Activated T-helper 1 cell treated with anti-CD3 and anti-CD28 coated beads, Interleukin-12 subunit alpha, Interleukin-12 subunit beta, Interleukin-2, Interleukin-4 antibody, amounts not matched to agents 30 ng/mL and 10 ng/mL and 1 ng/mL, durations not matched to agents 14 hours and 24 hours and 36 hours (primary cell): ENCODE data around the gene LRRTM4. TPM values are rescaled to one million over a fixed set of nuclear protein-coding genes. Genes with fewer than 3 reads are reported as not detected.
"Not testable (repeated sequence)": the region's sequence is repeated elsewhere in the genome, so short reads cannot be mapped to it uniquely, and the experiment has no call there.

Experiments
- DNase-seq: peaks from one replicate; pipeline ENCODE4 v3.0.0; 2021; ENCODE audit warnings: low spot score
- H3K27ac Mint-ChIP-seq: one replicate; pipeline ENCODE4 v1.8.0; 2021; ENCODE audit warnings: mild to moderate bottlenecking, mixed read lengths
- H3K27me3 Mint-ChIP-seq: one replicate; pipeline ENCODE4 v1.8.0; 2022; ENCODE audit warnings: mild to moderate bottlenecking, moderate library complexity, mixed read lengths; ENCODE audit not compliant: insufficient read depth
- H3K36me3 Mint-ChIP-seq: one replicate; pipeline ENCODE4 v1.8.0; 2021; ENCODE audit warnings: low read depth, mixed read lengths
- H3K4me1 Mint-ChIP-seq: one replicate; pipeline ENCODE4 v1.8.0; 2021; ENCODE audit warnings: low read depth, mixed read lengths
- H3K4me3 Mint-ChIP-seq: one replicate; pipeline ENCODE4 v1.8.0; 2021; ENCODE audit warnings: mild to moderate bottlenecking, moderate library complexity, mixed read lengths
- H3K9me3 Mint-ChIP-seq: one replicate; pipeline ENCODE4 v1.8.0; 2021; ENCODE audit warnings: mixed read lengths
- intact Hi-C: fragments of 100-400 bp; cut with micrococcal nuclease; formaldehyde crosslinking; loops from one replicate; pipeline ENCODE4 v1.15.1; 2024
- total RNA-seq: library from RNA; stranded (reverse); gene quantifications from 2 replicates; pipeline ENCODE4 v1.2.3, GENCODE V29; 2022

Gene LRRTM4
- total RNA-seq, 1 donor from 2014 or later, result not detected

DNA sequence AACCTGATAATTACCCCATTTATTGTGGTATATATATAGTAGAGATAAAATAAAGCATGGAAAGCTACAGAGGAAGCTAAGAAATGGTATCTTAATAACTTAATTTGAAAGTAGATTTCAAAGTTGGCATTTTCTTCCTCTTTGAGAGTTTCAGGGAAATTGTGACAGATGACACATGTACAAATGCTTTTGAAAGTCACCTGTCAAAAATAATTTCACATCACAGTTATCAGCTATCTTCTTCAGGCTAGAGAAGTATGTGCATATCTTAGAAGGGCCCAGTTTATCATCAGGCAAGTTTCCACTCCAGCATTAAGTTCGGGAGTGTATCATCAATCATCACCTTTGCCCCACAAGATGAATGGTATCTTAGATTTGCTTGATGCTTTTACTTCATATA is 457.9 kb downstream of the LRRTM4 start:
- peaks cover 9% of the 10 kb centered on the region for H3K9me3 Mint-ChIP-seq
- H3K27me3 Mint-ChIP-seq, result no peaks in the 10 kb centered on the region
- H3K4me3 Mint-ChIP-seq, result no peak overlapping the region
- DNase-seq, result no peak
- no peak overlapping the region for H3K27ac Mint-ChIP-seq
- intact Hi-C loops, result no loop called here
- H3K36me3 Mint-ChIP-seq, result no peaks in the 10 kb centered on the region
- no peaks in the 10 kb centered on the region for H3K4me1 Mint-ChIP-seq

- H3K9me3 Mint-ChIP-seq, result peaks cover 3% of the 10 kb centered on the region
- no peaks in the 10 kb centered on the region for H3K36me3 Mint-ChIP-seq
- no peaks in the 10 kb centered on the region for H3K4me1 Mint-ChIP-seq
- no peaks in the 10 kb centered on the region for H3K27me3 Mint-ChIP-seq
- no peak for DNase-seq
- no peak overlapping the region for H3K4me3 Mint-ChIP-seq
- intact Hi-C loops, result no loop called here
- H3K27ac Mint-ChIP-seq, result no peak overlapping the region
Measured at GRCh38 chr2:77054938-77055337, 467.2 kb downstream of the LRRTM4 start.

DNA sequence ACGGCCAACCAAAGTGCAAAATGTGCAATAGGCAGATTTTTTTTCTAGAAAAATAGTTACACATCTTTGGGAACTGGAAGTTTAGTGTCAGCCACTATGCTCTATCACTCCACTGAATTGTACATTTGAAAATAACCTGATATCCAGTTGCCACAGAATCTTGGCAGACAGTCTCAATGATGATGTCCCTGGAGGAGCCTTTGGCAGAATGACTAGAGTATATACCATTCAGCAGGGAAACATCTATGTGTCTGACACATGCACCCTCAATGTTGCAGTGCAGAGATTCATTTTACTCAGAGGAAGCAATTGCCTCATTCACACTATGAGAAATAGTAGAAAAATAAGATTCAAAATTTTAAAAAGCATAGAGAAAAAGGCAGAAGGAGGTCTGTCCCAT is 475.8 kb downstream of the LRRTM4 start:
- Mint-ChIP-seq H3K4me1 (no peaks in the 10 kb centered on the region), H3K4me3 (no peak overlapping the region), H3K27ac (no peak overlapping the region), H3K9me3 (peaks cover 12% of the 10 kb centered on the region), H3K36me3 (no peaks in the 10 kb centered on the region), H3K27me3 (no peaks in the 10 kb centered on the region)
- intact Hi-C loops, result no loop called here
- no peak for DNase-seq

DNA sequence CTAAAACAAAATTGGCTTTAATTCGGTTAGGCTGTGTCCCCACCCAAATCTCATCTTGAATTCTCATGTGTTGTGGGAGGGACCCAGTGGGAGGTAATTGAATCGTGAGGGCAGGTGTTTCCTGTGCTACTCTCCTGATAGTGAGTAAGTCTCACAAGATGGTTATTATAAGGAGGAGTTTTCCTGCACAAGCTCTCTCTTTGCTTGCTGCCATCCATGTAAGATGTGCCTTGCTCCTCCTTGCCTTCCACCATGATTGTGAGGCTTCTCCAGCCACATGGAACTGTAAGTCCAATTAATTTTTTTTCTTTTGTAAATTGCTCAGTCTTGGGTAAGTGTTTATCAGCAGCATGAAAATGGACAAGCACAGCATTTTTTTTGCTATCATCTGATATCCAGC is 476.7 kb downstream of the LRRTM4 start:
- H3K27ac Mint-ChIP-seq, H3K36me3 Mint-ChIP-seq, H3K27me3 Mint-ChIP-seq, H3K4me3 Mint-ChIP-seq, DNase-seq, H3K4me1 Mint-ChIP-seq, intact Hi-C loops, H3K9me3 Mint-ChIP-seq: not testable (repeated sequence)

DNA sequence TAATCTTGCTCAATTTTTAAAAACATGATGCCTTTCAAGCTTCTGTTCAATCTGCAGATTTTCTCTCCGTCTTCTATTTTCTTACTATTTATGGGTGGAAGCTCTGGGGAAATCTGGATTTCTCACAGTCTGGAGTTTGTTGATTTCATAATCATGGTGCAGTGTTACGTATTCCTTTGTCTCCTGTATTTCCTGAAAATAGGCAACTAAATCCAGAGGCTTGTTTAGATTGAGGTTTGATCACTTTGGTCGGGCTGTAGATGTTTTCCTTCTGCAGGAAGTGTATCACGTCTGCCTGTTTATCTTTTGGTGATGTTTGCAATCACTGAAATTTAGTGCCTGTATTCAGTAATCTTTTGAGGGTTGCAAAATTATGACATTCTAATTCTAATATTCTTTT is 487.7 kb downstream of the LRRTM4 start:
- Mint-ChIP-seq H3K4me3 (no peak overlapping the region), H3K36me3 (no peaks in the 10 kb centered on the region), H3K4me1 (no peaks in the 10 kb centered on the region)

GRCh38 chr2:77029237-77029636 is 492.9 kb downstream of the LRRTM4 start:
- DNase-seq, H3K36me3 Mint-ChIP-seq, H3K4me3 Mint-ChIP-seq, H3K4me1 Mint-ChIP-seq, H3K27ac Mint-ChIP-seq, H3K27me3 Mint-ChIP-seq, intact Hi-C loops: not testable (repeated sequence)
- peaks cover 12% of the 10 kb centered on the region for H3K9me3 Mint-ChIP-seq

More for the DNA sequence above, 487.7 kb downstream of the LRRTM4 start:
- DNase-seq, result no peak
- intact Hi-C loops, result no loop called here
- Mint-ChIP-seq H3K9me3 (no peaks in the 10 kb centered on the region), H3K27ac (no peak overlapping the region), H3K27me3 (no peaks in the 10 kb centered on the region)

- H3K9me3 Mint-ChIP-seq, result peaks cover 15% of the 10 kb centered on the region
- no peak for DNase-seq
- H3K36me3 Mint-ChIP-seq, result no peaks in the 10 kb centered on the region
- H3K4me1 Mint-ChIP-seq, result no peaks in the 10 kb centered on the region
- H3K27ac Mint-ChIP-seq, result no peak overlapping the region
- intact Hi-C loops, result no loop called here
- no peak overlapping the region for H3K4me3 Mint-ChIP-seq
- H3K27me3 Mint-ChIP-seq, result no peaks in the 10 kb centered on the region
Measured at GRCh38 chr2:77028032-77028600, 494.1 kb downstream of the LRRTM4 start.

DNA sequence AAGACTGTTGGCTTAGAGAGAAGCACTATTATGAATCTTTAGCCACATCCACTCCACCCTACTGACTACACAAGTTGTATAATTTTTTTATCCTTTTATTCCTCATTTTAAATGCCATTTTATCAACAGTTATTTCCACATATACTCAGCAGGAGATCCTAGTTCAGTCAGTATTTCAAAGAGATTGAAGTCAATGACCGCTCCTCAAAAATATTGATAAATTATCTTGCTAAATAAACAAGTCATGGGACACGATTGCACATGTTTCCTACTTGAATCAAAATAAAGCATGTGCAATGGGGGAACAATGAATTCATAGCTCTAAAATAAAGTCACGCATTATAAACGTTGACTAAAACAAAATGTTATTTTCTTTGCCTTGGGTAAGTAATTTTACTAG is 496.5 kb downstream of the LRRTM4 start:
- H3K36me3 Mint-ChIP-seq, result no peaks in the 10 kb centered on the region
- no peak overlapping the region for H3K4me3 Mint-ChIP-seq
- intact Hi-C loops, result no loop called here
- peaks cover 15% of the 10 kb centered on the region for H3K9me3 Mint-ChIP-seq
- no peak overlapping the region for H3K27ac Mint-ChIP-seq
- no peak for DNase-seq
- no peaks in the 10 kb centered on the region for H3K27me3 Mint-ChIP-seq
- H3K4me1 Mint-ChIP-seq, result no peaks in the 10 kb centered on the region

GRCh38 chr2:77021161-77021560 is 501.0 kb downstream of the LRRTM4 start:
- intact Hi-C loops, result no loop called here
- H3K4me3 Mint-ChIP-seq, result no peak overlapping the region
- H3K36me3 Mint-ChIP-seq, result no peaks in the 10 kb centered on the region
- no peak for DNase-seq
- H3K4me1 Mint-ChIP-seq, result no peaks in the 10 kb centered on the region
- no peak overlapping the region for H3K27ac Mint-ChIP-seq
- peaks cover 10% of the 10 kb centered on the region for H3K9me3 Mint-ChIP-seq
- no peaks in the 10 kb centered on the region for H3K27me3 Mint-ChIP-seq

GRCh38 chr2:77018219-77018618 is 504.0 kb downstream of the LRRTM4 start:
- no peaks in the 10 kb centered on the region for H3K4me1 Mint-ChIP-seq
- H3K36me3 Mint-ChIP-seq, result no peaks in the 10 kb centered on the region
- no peak overlapping the region for H3K4me3 Mint-ChIP-seq
- intact Hi-C loops, result no loop called here
- no peaks in the 10 kb centered on the region for H3K27me3 Mint-ChIP-seq
- H3K9me3 Mint-ChIP-seq, result no peaks in the 10 kb centered on the region
- no peak for DNase-seq
- no peak overlapping the region for H3K27ac Mint-ChIP-seq

DNA sequence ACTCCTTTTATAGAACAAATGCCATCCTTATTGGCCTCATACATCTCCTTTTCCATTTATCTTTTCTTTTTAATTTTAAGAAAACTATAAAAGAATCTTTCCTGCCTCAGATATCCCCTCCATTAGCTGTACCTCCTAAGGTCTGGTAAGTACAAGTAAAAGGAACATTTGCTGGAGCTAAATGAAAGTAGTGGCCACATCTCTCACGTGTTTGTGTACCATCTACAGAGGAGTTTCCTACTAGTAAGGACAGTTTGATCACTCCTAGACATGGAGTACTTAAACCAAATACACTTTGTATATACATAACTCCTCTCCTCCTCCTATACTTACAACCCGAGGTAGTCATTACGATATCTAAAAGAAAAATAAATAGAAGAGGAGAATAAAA is 504.8 kb downstream of the LRRTM4 start:
- DNase-seq, result no peak
- Mint-ChIP-seq H3K4me1 (no peaks in the 10 kb centered on the region), H3K4me3 (no peak overlapping the region), H3K9me3 (no peaks in the 10 kb centered on the region), H3K27ac (no peak overlapping the region), H3K27me3 (no peaks in the 10 kb centered on the region), H3K36me3 (no peaks in the 10 kb centered on the region)
- intact Hi-C loops, result no loop called here

DNA sequence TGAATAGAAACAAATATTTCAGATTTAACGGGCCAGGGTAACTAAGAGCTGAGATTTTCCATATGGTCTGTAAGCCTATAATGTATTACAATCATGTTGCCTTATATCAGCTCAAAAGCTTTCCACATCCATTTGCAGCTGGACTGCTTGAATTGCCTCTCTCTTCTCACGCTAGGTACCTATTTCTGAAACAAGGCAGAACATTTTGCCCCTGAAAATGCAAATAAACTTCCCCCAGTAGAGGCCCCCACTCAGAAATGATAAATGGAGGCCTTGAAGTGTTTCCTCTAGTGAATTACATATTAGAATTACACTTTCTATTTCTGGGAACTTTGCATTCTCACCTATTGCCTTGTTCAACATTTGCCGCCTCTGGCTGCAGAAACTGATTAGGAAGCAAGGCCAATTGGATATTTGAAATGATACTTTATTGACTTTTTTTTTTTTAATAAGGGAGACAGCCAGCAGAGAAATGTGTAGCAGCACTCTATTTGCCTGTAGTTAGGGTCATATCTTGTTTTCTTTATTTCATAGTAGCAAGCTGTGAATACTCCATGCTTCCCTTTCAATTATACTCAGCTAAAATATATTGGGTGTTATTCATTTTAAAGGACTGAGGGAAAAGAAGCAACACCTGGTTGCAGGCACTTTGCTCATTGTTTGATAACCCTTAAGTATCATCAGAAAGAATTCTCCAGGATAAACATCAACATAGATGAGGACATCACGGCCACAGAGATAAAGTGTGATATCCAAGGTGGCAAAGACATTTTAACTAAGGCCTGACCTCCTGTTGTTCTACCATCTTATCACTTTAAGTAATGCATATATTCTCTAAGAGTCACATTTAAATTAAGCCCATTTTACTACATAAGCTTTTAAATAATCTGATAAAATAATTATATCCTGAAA is 505.5 kb downstream of the LRRTM4 start:
- no peaks in the 10 kb centered on the region for H3K27me3 Mint-ChIP-seq
- no peaks in the 10 kb centered on the region for H3K4me1 Mint-ChIP-seq
- no peak overlapping the region for H3K4me3 Mint-ChIP-seq
- H3K9me3 Mint-ChIP-seq, result no peaks in the 10 kb centered on the region
- intact Hi-C loops, result no loop called here
- no peak for DNase-seq
- no peak overlapping the region for H3K27ac Mint-ChIP-seq
- no peaks in the 10 kb centered on the region for H3K36me3 Mint-ChIP-seq

DNA sequence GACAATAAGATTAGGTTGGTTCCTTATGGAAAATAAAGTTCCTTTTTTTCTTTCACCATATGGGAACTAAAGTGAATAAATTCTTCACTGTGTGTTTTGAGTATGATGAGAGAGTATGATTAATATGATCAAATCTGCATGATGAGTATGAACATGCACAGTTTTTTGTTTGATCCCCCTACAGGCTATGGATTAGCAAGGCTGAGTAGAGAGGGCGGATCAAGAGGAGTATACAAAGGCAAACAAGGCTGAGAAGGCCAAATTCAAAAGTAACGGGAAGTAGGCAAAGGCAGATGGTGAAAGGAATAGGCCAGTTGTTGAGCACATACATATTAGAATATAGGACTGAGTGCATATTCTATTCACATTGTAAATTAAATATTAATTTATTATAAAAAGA is 508.2 kb downstream of the LRRTM4 start:
- H3K4me1 Mint-ChIP-seq, result no peaks in the 10 kb centered on the region
- no peak overlapping the region for H3K4me3 Mint-ChIP-seq

More for the DNA sequence above, 508.2 kb downstream of the LRRTM4 start:
- H3K9me3 Mint-ChIP-seq, result peaks cover 8% of the 10 kb centered on the region
- H3K36me3 Mint-ChIP-seq, result no peaks in the 10 kb centered on the region
- DNase-seq, result no peak
- H3K27me3 Mint-ChIP-seq, result no peaks in the 10 kb centered on the region
- H3K27ac Mint-ChIP-seq, result no peak overlapping the region
- intact Hi-C loops, result no loop called here
